Parathyroid adenoma (tissue), 2 donors: ENCODE results near the gene EDEM3.

Source experiments
- H2AFZ ChIP-seq: fragments of 300-600 bp; sonication (generic); one replicate; pipeline ENCODE4 v1.7.0; 2017; ENCODE audit warnings: antibody characterized with exemption, mild to moderate bottlenecking
- H3K27ac ChIP-seq: fragments of 300-600 bp; sonication (generic); one replicate; pipeline ENCODE4 v1.7.0; 2017
- H3K27me3 ChIP-seq: fragments of 300-600 bp; sonication (generic); one replicate; pipeline ENCODE4 v1.7.0; 2017; ENCODE audit warnings: low read length; ENCODE audit not compliant: control insufficient read depth, insufficient read depth
- H3K36me3 ChIP-seq: fragments of 300-600 bp; sonication (generic); one replicate; pipeline ENCODE4 v1.7.0; 2017; ENCODE audit warnings: low read length; ENCODE audit not compliant: control insufficient read depth, insufficient read depth
- H3K4me1 ChIP-seq: fragments of 300-600 bp; sonication (generic); one replicate; pipeline ENCODE4 v1.7.0; 2017; ENCODE audit warnings: control low read depth
- H3K4me2 ChIP-seq: fragments of 300-600 bp; sonication (generic); one replicate; pipeline ENCODE4 v1.7.0; 2017; ENCODE audit warnings: low read length
- H3K4me3 ChIP-seq: fragments of 300-600 bp; sonication (generic); one replicate; pipeline ENCODE4 v1.7.0; 2017; ENCODE audit warnings: low read depth, low read length
- H3K79me2 ChIP-seq: fragments of 300-600 bp; sonication (generic); one replicate; pipeline ENCODE4 v1.7.0; 2017; ENCODE audit warnings: control low read depth
- H3K9ac ChIP-seq: fragments of 300-600 bp; sonication (generic); one replicate; pipeline ENCODE4 v1.7.0; 2017; ENCODE audit warnings: mild to moderate bottlenecking
- H3K9me3 ChIP-seq: fragments of 300-600 bp; sonication (generic); one replicate; pipeline ENCODE4 v1.7.0; 2017; ENCODE audit warnings: low read length; ENCODE audit not compliant: control insufficient read depth
- CTCF ChIP-seq: fragments of 300-600 bp; sonication (generic); IDR thresholded peaks from one replicate; pipeline ENCODE4 v1.7.0; 2017; ENCODE audit warnings: antibody characterized with exemption, mild to moderate bottlenecking
- donor health status: primary hyperparathyroidism.

Gene EDEM3

GRCh38 chr1:184701816-184702215 lies 52.8 kb downstream of the EDEM3 start:
- Histone ChIP-seq H3K79me2 (no peaks in the 10 kb centered on the region), H3K4me3 (no peak overlapping the region), H3K4me1 (no peaks in the 10 kb centered on the region), H3K9me3 (no peaks in the 10 kb centered on the region), H3K9ac (no peak overlapping the region), H3K27ac (no peak overlapping the region), H3K36me3 (no peaks in the 10 kb centered on the region), H3K27me3 (no peaks in the 10 kb centered on the region), H2AFZ (no peak overlapping the region), H3K4me2 (no peak overlapping the region)
- no peak for TF ChIP-seq CTCF

GRCh38 chr1:184698969-184699368 lies 55.7 kb downstream of the EDEM3 start:
- no peak for TF ChIP-seq CTCF
- H3K36me3 ChIP-seq, result no peaks in the 10 kb centered on the region

GRCh38 chr1:184698016-184698415 lies 56.6 kb downstream of the EDEM3 start:
- Histone ChIP-seq H3K4me3 (no peak overlapping the region), H3K4me1 (no peaks in the 10 kb centered on the region), H3K4me2 (no peak overlapping the region), H3K27me3 (no peaks in the 10 kb centered on the region), H3K9me3 (no peaks in the 10 kb centered on the region), H3K79me2 (no peaks in the 10 kb centered on the region), H3K9ac (no peak overlapping the region), H3K36me3 (no peaks in the 10 kb centered on the region), H3K27ac (no peak overlapping the region), H2AFZ (no peak overlapping the region)
- TF ChIP-seq CTCF, result no peak

More at GRCh38 chr1:184698969-184699368, 55.7 kb downstream of the EDEM3 start:
- no peaks in the 10 kb centered on the region for H3K79me2 ChIP-seq
- no peak overlapping the region for H2AFZ ChIP-seq
- H3K27ac ChIP-seq, result no peak overlapping the region
- H3K4me3 ChIP-seq, result no peak overlapping the region
- no peaks in the 10 kb centered on the region for H3K9me3 ChIP-seq
- no peak overlapping the region for H3K4me2 ChIP-seq
- no peak overlapping the region for H3K9ac ChIP-seq
- no peaks in the 10 kb centered on the region for H3K27me3 ChIP-seq
- no peaks in the 10 kb centered on the region for H3K4me1 ChIP-seq

- Histone ChIP-seq H3K4me2 (no peak overlapping the region), H3K27ac (no peak overlapping the region), H3K4me1 (no peaks in the 10 kb centered on the region), H3K9ac (no peak overlapping the region), H3K36me3 (no peaks in the 10 kb centered on the region), H3K27me3 (no peaks in the 10 kb centered on the region), H3K4me3 (no peak overlapping the region), H3K9me3 (no peaks in the 10 kb centered on the region), H2AFZ (no peak overlapping the region), H3K79me2 (no peaks in the 10 kb centered on the region)
- TF ChIP-seq CTCF, result no peak
These were observed 58.3 kb downstream of the EDEM3 start for GRCh38 chr1:184696403-184696802.

GRCh38 chr1:184695023-184695422 lies 59.6 kb downstream of the EDEM3 start:
- no peak overlapping the region for H2AFZ ChIP-seq
- H3K27me3 ChIP-seq, result no peaks in the 10 kb centered on the region
- H3K9me3 ChIP-seq, result no peaks in the 10 kb centered on the region
- no peak overlapping the region for H3K27ac ChIP-seq
- no peaks in the 10 kb centered on the region for H3K79me2 ChIP-seq
- TF ChIP-seq CTCF, result no peak
- no peaks in the 10 kb centered on the region for H3K36me3 ChIP-seq
- no peak overlapping the region for H3K4me3 ChIP-seq
- no peaks in the 10 kb centered on the region for H3K4me1 ChIP-seq
- no peak overlapping the region for H3K9ac ChIP-seq
- H3K4me2 ChIP-seq, result no peak overlapping the region
